HUES64 (cell line): ENCODE data around the gene C7orf25.
A peak's percentile ranks its signal among the peaks of the same experiment; 100 is the strongest.

Experiments used
- H3K27ac ChIP-seq: 2 replicates; pipeline ENCODE4 v1.7.0; 2013; ENCODE audit warnings: low read depth, low read length, inconsistent platforms
- H3K27me3 ChIP-seq: 2 replicates; pipeline ENCODE4 v1.6.1; 2013; ENCODE audit warnings: mild to moderate bottlenecking, low read length; ENCODE audit not compliant: insufficient read depth
- H3K36me3 ChIP-seq: 2 replicates; pipeline ENCODE4 v1.6.1; 2013; ENCODE audit warnings: mild to moderate bottlenecking, low read length; ENCODE audit not compliant: insufficient read depth
- H3K4me1 ChIP-seq: 2 replicates; pipeline ENCODE4 v1.6.1; 2013; ENCODE audit warnings: mild to moderate bottlenecking, low read length, moderate library complexity; ENCODE audit not compliant: insufficient read depth
- H3K4me3 ChIP-seq: 2 replicates; pipeline ENCODE4 v1.5.1; 2013; ENCODE audit warnings: mild to moderate bottlenecking, low read length, moderate library complexity
- H3K9ac ChIP-seq: 2 replicates; pipeline ENCODE4 v1.6.1; 2013; ENCODE audit warnings: mild to moderate bottlenecking, low read depth, low read length
- H3K9me3 ChIP-seq: 2 replicates; pipeline ENCODE4 v1.6.1; 2013; ENCODE audit warnings: low read depth, low read length; ENCODE audit not compliant: insufficient read depth
- WGBS: fragments of 150-250, 120-280 bp; methylation state at CpG from one replicate; pipeline ENCODE4 v1.1.7; 2013; ENCODE audit warnings: missing lambda C conversion rate; 5-methylcytosine and 5-hydroxymethylcytosine counted together

C7orf25 gene

DNA sequence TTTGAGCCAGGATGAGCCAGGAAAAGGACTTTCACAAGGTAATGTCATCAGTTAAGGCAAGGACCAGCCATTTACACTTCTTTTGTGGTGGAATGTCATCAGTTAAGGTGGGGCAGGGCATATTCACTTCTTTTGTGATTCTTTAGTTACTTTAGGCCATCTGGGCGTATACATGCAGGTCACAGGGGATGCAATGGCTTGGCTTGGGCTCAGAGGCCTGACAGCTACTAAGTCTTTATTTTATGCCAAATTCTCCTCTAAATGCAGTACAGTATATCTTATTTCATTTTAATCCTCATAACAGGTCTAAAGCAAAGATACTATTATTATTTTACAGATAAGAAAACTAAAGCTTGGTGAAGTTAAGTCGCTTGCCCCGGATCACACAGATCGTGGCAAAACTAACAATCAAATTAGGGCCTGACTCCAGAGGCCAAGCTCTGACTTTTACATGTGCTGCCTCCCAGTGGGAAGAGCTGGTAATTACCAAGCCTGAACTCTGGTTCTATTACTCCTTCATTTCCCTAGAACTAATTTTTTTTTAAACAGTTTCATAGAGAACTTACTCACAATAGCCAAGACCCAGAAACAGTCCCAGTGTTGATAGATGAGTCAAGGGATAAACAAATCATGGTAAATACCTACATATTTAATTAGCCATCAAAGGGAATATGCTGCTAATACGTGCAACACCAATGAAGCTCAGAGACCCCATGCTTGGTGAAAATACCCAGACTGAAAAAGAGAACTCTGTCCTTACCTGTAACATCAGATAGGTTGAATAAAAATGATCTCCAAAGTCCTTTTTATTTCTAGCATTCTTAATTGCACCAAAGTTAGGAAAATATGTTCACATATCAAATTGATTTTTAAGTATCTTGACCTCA is 35.4 kb downstream of the C7orf25 start:
- no peak overlapping the region for H3K27ac ChIP-seq
- 64% methylated on average over 5 of the region's 5 CpGs for WGBS
- H3K27me3 ChIP-seq: no peaks in the 10 kb centered on the region
- H3K4me1 ChIP-seq: peaks cover 19% of the 10 kb centered on the region
- H3K9me3 ChIP-seq: 0 out of 2 replicates have a peak, but pooled peaks cover 3% of the 10 kb centered on the region
- H3K9ac ChIP-seq: no peak overlapping the region; the same call in 1 of the 2 replicates
- no peaks in the 10 kb centered on the region for H3K36me3 ChIP-seq
- H3K4me3 ChIP-seq: no peak overlapping the region

DNA sequence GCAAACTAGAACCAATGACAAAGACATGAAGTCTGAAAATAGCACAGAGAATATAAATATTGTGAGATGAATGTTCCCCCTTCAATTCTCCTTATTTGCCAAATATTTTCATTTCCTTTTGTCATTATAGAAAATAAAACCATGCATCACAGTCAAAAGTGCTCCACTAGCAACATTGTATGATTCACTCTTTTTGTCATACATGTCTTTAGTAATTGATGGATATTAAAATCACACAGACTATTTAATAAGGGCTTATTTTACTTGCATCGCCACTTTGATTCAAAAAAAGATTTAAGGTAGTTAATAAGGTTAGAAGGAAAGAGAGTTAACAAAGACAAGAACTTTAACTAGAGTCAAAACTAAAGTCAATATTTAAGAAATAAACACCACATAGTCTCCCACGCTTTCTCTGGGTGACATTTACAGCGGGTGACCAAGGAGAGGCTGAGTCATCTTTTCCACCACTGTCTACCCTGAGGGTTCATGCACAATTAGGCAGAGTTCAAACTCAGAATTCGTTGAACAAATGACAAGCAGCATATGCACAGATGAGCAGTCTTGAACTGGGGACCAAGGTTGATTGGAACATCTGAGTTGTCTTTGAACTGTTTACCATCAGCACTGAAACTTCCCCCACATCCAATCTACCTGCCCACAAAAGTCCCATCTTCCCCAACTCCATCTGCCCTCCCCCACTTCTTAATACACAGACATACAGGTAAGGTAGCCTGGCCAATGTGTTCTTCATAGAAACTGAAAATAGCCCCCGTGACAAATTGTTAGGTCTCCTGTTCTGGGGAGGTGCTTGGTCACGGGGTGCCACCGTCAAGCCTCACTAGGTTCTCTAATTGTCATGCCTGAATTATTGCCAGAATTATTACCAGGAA is 42.5 kb downstream of the C7orf25 start:
- no peak overlapping the region for H3K4me3 ChIP-seq
- H3K9me3 ChIP-seq: peaks cover 28% of the 10 kb centered on the region
- H3K4me1 ChIP-seq: peaks cover 10% of the 10 kb centered on the region; the same call in 1 of the 2 replicates
- H3K27me3 ChIP-seq: no peaks in the 10 kb centered on the region
- WGBS: 96% methylated on average over 6 of the region's 7 CpGs
- peak overlapping the region; percentile 58; the same call in 1 of the 2 replicates for H3K27ac ChIP-seq
- H3K9ac ChIP-seq: no peak overlapping the region
- H3K36me3 ChIP-seq: no peaks in the 10 kb centered on the region

DNA sequence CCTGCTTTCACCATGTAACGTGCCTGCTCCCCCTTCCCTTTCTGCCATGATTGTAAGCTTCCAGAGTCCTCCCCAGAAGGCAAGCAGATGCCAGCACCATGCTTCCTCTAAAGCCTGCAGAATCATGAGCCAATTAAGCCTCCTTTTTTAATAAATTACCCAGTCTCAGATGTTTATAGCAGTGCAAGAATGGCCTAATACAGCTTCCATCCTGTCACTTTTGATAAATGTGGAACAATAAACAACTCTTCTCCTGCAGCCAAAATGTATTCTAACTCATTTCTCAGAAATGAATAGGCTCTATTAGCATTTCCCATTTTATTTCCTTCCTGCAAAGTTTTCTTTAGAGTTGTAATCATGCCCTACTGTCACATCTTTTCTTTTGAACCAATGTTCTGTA is 43.4 kb downstream of the C7orf25 start:
- Histone ChIP-seq H3K4me3 (no peak overlapping the region), H3K9ac (no peak overlapping the region), H3K36me3 (no peaks in the 10 kb centered on the region), H3K27me3 (no peaks in the 10 kb centered on the region), H3K4me1 (peaks cover 10% of the 10 kb centered on the region; the same call in 1 of the 2 replicates), H3K27ac (no peak overlapping the region), H3K9me3 (peaks cover 29% of the 10 kb centered on the region)
- WGBS: 92% methylated on average over 1 of the region's 1 CpG
